ENCODE results near the gene MCM5.
"Not testable (repeated sequence)": the region's sequence is repeated elsewhere in the genome, so short reads cannot be mapped to it uniquely, and the experiment has no call there.

MCM5 gene

GRCh38 chr22:35394011-35394312, 6.0 kb upstream of the MCM5 start:
- no peaks in the 10 kb centered on the region for H3K79me2 ChIP-seq
- no peaks in the 10 kb centered on the region for H3K36me3 ChIP-seq (ENCODE audit: control insufficient read depth, insufficient read depth, low read length)
- no peak overlapping the region for H3K9ac ChIP-seq
- no peaks in the 10 kb centered on the region for H3K4me1 ChIP-seq
- no peak overlapping the region for H3K4me3 ChIP-seq (ENCODE audit: low read depth, low read length)
- TF ChIP-seq CTCF (IDR thresholded peaks at IDR 0.05), result no peak
- no peaks in the 10 kb centered on the region for H3K9me3 ChIP-seq (ENCODE audit: control insufficient read depth, low read length)
- no peak overlapping the region for H3K4me2 ChIP-seq (ENCODE audit: low read length)
- H3K27me3 ChIP-seq (ENCODE audit: control insufficient read depth, insufficient read depth, low read length), result no peaks in the 10 kb centered on the region
- no peak overlapping the region for H3K27ac ChIP-seq
- no peak overlapping the region for H2AFZ ChIP-seq

- H3K27me3 ChIP-seq (ENCODE audit: control insufficient read depth, insufficient read depth, low read length), result no peaks in the 10 kb centered on the region
- H3K27ac ChIP-seq, result no peak overlapping the region
- no peaks in the 10 kb centered on the region for H3K4me1 ChIP-seq
Measured at GRCh38 chr22:35394810-35395563, 5.0 kb upstream of the MCM5 start.

GRCh38 chr22:35396622-35397021, 3.3 kb upstream of the MCM5 start:
- H3K36me3 ChIP-seq (ENCODE audit: control insufficient read depth, insufficient read depth, low read length); H3K4me1 ChIP-seq; H3K27me3 ChIP-seq (ENCODE audit: control insufficient read depth, insufficient read depth, low read length); H3K27ac ChIP-seq; H3K9ac ChIP-seq; H2AFZ ChIP-seq; H3K9me3 ChIP-seq (ENCODE audit: control insufficient read depth, low read length); H3K79me2 ChIP-seq; H3K4me3 ChIP-seq (ENCODE audit: low read depth, low read length); H3K4me2 ChIP-seq (ENCODE audit: low read length): not testable (repeated sequence)

More at GRCh38 chr22:35394810-35395563, 5.0 kb upstream of the MCM5 start:
- no peak overlapping the region for H3K4me2 ChIP-seq (ENCODE audit: low read length)
- no peak overlapping the region for H2AFZ ChIP-seq
- no peak for TF ChIP-seq CTCF (IDR thresholded peaks at IDR 0.05)
- no peak overlapping the region for H3K9ac ChIP-seq
- no peaks in the 10 kb centered on the region for H3K79me2 ChIP-seq
- no peaks in the 10 kb centered on the region for H3K36me3 ChIP-seq (ENCODE audit: control insufficient read depth, insufficient read depth, low read length)
- H3K4me3 ChIP-seq (ENCODE audit: low read depth, low read length), result no peak overlapping the region
- H3K9me3 ChIP-seq (ENCODE audit: control insufficient read depth, low read length), result no peaks in the 10 kb centered on the region

- no peak for TF ChIP-seq CTCF (IDR thresholded peaks at IDR 0.05)
- no peak overlapping the region for H2AFZ ChIP-seq
- H3K79me2 ChIP-seq, result no peaks in the 10 kb centered on the region
- no peak overlapping the region for H3K4me2 ChIP-seq (ENCODE audit: low read length)
- H3K4me3 ChIP-seq (ENCODE audit: low read depth, low read length), result no peak overlapping the region
- no peaks in the 10 kb centered on the region for H3K4me1 ChIP-seq
- no peak overlapping the region for H3K9ac ChIP-seq
- no peaks in the 10 kb centered on the region for H3K36me3 ChIP-seq (ENCODE audit: control insufficient read depth, insufficient read depth, low read length)
- no peaks in the 10 kb centered on the region for H3K27me3 ChIP-seq (ENCODE audit: control insufficient read depth, insufficient read depth, low read length)
- no peaks in the 10 kb centered on the region for H3K9me3 ChIP-seq (ENCODE audit: control insufficient read depth, low read length)
- H3K27ac ChIP-seq, result no peak overlapping the region
Measured at GRCh38 chr22:35397095-35397904, 2.6 kb upstream of the MCM5 start.

- TF ChIP-seq CTCF (IDR thresholded peaks at IDR 0.05), result no peak
- no peak overlapping the region for H3K4me3 ChIP-seq (ENCODE audit: low read depth, low read length)
- no peaks in the 10 kb centered on the region for H3K27me3 ChIP-seq (ENCODE audit: control insufficient read depth, insufficient read depth, low read length)
- H3K4me2 ChIP-seq (ENCODE audit: low read length), result no peak overlapping the region
- H2AFZ ChIP-seq, result no peak overlapping the region
- H3K79me2 ChIP-seq, result no peaks in the 10 kb centered on the region
- no peaks in the 10 kb centered on the region for H3K9me3 ChIP-seq (ENCODE audit: control insufficient read depth, low read length)
- no peak overlapping the region for H3K27ac ChIP-seq
- H3K4me1 ChIP-seq, result no peaks in the 10 kb centered on the region
- no peaks in the 10 kb centered on the region for H3K36me3 ChIP-seq (ENCODE audit: control insufficient read depth, insufficient read depth, low read length)
- H3K9ac ChIP-seq, result no peak overlapping the region
Measured at GRCh38 chr22:35398591-35398973, 1.4 kb upstream of the MCM5 start.

All from parathyroid adenoma (tissue), 2 donors.